Stimulated activated naive CD4-positive, alpha-beta T cell treated with Interleukin-2 at 50 U/mL for 16 hours (primary cell): ENCODE measurements around the gene ABCA6.
"Not testable (repeated sequence)": the region's sequence is repeated elsewhere in the genome, so short reads cannot be mapped to it uniquely, and the experiment has no call there.

Source experiments
- DNase-seq: peaks from one replicate; lab custom pipeline; 2025; lab: John Stamatoyannopoulos, UW

The ABCA6 gene

GRCh38 chr17:69073392-69073791 is 68.3 kb downstream of the ABCA6 start:
- DNase-seq = not testable (repeated sequence)

- DNase-seq = not testable (repeated sequence)
Observed at GRCh38 chr17:69072803-69073256, 68.9 kb downstream of the ABCA6 start.

GRCh38 chr17:69071233-69071586 is 70.5 kb downstream of the ABCA6 start:
- not testable (repeated sequence) for DNase-seq

- not testable (repeated sequence) for DNase-seq
Observed at GRCh38 chr17:69070378-69071232, 71.1 kb downstream of the ABCA6 start.

GRCh38 chr17:69069226-69069750 is 72.4 kb downstream of the ABCA6 start:
- no peak for DNase-seq

GRCh38 chr17:69067274-69068047 is 74.2 kb downstream of the ABCA6 start:
- DNase-seq = no peak

GRCh38 chr17:69066482-69066881 is 75.2 kb downstream of the ABCA6 start:
- DNase-seq = no peak

- DNase-seq = no peak
Observed at GRCh38 chr17:69065113-69065512, 76.6 kb downstream of the ABCA6 start.

- DNase-seq = no peak
Observed at GRCh38 chr17:69064476-69064875, 77.2 kb downstream of the ABCA6 start.

- no peak for DNase-seq
Observed at GRCh38 chr17:69064001-69064400, 77.7 kb downstream of the ABCA6 start.

GRCh38 chr17:69062860-69063581 is 78.7 kb downstream of the ABCA6 start:
- no peak for DNase-seq

- no peak for DNase-seq
Observed at GRCh38 chr17:69061721-69062556, 79.8 kb downstream of the ABCA6 start.

GRCh38 chr17:69060822-69061221 is 80.9 kb downstream of the ABCA6 start, which contains the start of gene ABCA9:
ABCA9 (minus strand) TSS chr17:69060927; CDS start chr17:69051126, 9,801 bp downstream.
- no peak for DNase-seq

- DNase-seq = no peak
Observed at GRCh38 chr17:69059458-69060175, 82.1 kb downstream of the ABCA6 start.

- DNase-seq = no peak
Observed at GRCh38 chr17:69058165-69058564, 83.5 kb downstream of the ABCA6 start.

GRCh38 chr17:69057280-69057679 is 84.4 kb downstream of the ABCA6 start:
- DNase-seq = no peak

- DNase-seq = no peak
Observed at GRCh38 chr17:69056179-69056823, 85.4 kb downstream of the ABCA6 start.

- DNase-seq = no peak
Observed at GRCh38 chr17:69055334-69055733, 86.4 kb downstream of the ABCA6 start.

GRCh38 chr17:69050999-69051775 is 90.5 kb downstream of the ABCA6 start:
- no peak for DNase-seq
